ENCODE data around the gene RBKS. TPM values are rescaled to one million over a fixed set of nuclear protein-coding genes. Genes with fewer than 3 reads are reported as not detected.

Gene RBKS
- total RNA-seq, 2 experiments from 2014 or later: 2.6 to 3.0 TPM

DNA sequence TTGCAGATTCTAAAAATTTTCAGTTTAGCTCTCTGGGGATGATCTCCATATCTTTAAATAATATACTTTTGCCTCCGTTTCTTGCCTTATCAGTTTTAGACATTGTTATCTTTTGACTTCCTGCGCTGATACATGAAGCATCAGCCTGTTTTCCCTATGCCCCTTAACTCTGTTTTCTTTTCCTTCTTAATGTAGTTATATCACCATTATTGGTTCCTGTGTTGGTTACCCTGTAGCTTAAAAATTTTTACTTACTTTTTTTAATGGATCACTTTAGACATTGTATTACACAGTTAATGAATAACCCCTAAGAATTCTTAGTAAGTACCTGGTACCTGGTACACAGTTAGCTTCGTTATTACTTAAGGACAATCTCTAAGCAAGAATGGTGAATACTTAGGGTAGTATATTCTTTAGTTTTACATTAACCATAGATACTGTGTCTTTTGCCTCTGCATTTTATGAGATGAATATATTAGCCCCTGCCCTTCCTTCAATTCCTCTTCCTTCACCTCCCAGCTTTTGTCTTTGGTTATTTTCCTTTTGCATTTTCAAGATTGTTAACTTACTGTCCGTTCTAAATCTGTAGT, 41.3 kb upstream of the RBKS start:
- ChIA-PET POLR2A (no interaction called here), CTCF (interaction anchor here (0.6 kb wide), 1 partner anchor 921 kb away, joined by 3 read pairs; no protein-coding TSS in a partner anchor)
- no peak overlapping the region for H3K27ac Mint-ChIP-seq
- intact Hi-C loops (cut with DNase I, micrococcal nuclease): no loop called here
- peaks cover 15% of the 10 kb centered on the region for H3K36me3 ChIP-seq (ENCODE audit: insufficient read depth, low read length)
- no peak for ATAC-seq (ENCODE audit: poor library complexity)
- peaks cover 7% of the 10 kb centered on the region for H3K4me1 Mint-ChIP-seq (ENCODE audit: low read depth)
- no peak overlapping the region for H3K4me3 ChIP-seq (ENCODE audit: low read length)
- peaks cover 54% of the 10 kb centered on the region for H3K36me3 Mint-ChIP-seq (ENCODE audit: low read depth)
- no peak for DNase-seq
- H3K9me3 Mint-ChIP-seq: no peaks in the 10 kb centered on the region
- no peaks in the 10 kb centered on the region for H3K27me3 ChIP-seq (ENCODE audit: control insufficient read depth in 1 of 2, insufficient read depth in 2 of 2, low read length in 2 of 2)
- TF ChIP-seq, protein P1, sequence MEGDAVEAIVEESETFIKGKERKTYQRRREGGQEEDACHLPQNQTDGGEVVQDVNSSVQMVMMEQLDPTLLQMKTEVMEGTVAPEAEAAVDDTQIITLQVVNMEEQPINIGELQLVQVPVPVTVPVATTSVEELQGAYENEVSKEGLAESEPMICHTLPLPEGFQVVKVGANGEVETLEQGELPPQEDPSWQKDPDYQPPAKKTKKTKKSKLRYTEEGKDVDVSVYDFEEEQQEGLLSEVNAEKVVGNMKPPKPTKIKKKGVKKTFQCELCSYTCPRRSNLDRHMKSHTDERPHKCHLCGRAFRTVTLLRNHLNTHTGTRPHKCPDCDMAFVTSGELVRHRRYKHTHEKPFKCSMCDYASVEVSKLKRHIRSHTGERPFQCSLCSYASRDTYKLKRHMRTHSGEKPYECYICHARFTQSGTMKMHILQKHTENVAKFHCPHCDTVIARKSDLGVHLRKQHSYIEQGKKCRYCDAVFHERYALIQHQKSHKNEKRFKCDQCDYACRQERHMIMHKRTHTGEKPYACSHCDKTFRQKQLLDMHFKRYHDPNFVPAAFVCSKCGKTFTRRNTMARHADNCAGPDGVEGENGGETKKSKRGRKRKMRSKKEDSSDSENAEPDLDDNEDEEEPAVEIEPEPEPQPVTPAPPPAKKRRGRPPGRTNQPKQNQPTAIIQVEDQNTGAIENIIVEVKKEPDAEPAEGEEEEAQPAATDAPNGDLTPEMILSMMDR (IDR thresholded peaks at IDR 0.05): no peak
- H3K4me3 Mint-ChIP-seq: no peak overlapping the region
- no peaks in the 10 kb centered on the region for H3K9me3 ChIP-seq (ENCODE audit: control insufficient read depth in 1 of 2, insufficient read depth in 1 of 2, low read length in 2 of 2)
- no peaks in the 10 kb centered on the region for H3K4me1 ChIP-seq (ENCODE audit: insufficient read depth, low read length)
- H3K27me3 Mint-ChIP-seq: no peaks in the 10 kb centered on the region
- no peak overlapping the region for H3K27ac ChIP-seq (ENCODE audit: low read depth in 1 of 2, low read length in 2 of 2)

DNA sequence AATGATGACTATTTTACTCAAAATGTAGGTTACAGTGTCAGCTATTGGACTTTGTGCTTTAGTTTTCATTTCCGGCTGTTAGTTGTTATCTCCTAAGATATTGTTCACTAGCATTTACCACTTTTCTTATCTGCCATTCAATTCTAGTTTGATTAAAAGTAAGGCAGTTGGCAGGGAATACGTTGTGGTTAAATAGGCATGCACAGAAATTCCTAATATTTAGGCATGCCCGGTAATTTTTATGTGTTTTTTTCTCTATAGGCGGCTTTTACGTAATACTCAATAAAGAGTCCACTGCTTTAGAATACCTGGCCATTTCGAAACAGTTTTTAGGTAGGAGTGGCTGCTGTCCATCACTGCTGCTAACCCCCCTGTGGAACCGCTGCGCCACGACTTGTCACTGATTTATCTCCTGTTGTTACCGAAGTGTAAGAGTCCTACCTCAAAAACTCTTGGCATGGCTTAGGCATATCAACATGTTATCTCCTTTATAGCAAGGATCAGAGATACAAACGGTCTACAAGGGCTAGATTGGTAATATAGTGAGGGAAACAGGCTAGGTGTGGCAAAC, 39.8 kb upstream of the RBKS start:
- Mint-ChIP-seq H3K27ac (no peak overlapping the region), H3K4me3 (no peak overlapping the region), H3K9me3 (no peaks in the 10 kb centered on the region), H3K36me3 (ENCODE audit: low read depth) (peaks cover 65% of the 10 kb centered on the region), H3K4me1 (ENCODE audit: low read depth) (peaks cover 20% of the 10 kb centered on the region), H3K27me3 (no peaks in the 10 kb centered on the region)
- ATAC-seq (ENCODE audit: poor library complexity): no peak
- intact Hi-C loops (cut with DNase I, micrococcal nuclease): no loop called here
- H3K27me3 ChIP-seq (ENCODE audit: control insufficient read depth in 1 of 2, insufficient read depth in 2 of 2, low read length in 2 of 2): no peaks in the 10 kb centered on the region
- TF ChIP-seq, protein P1 (IDR thresholded peaks at IDR 0.05): no peak
- H3K4me1 ChIP-seq (ENCODE audit: insufficient read depth, low read length): no peaks in the 10 kb centered on the region
- H3K4me3 ChIP-seq (ENCODE audit: low read length): no peak overlapping the region
- no peak for DNase-seq
- ChIA-PET POLR2A (no interaction called here), CTCF (no interaction called here)
- H3K9me3 ChIP-seq (ENCODE audit: control insufficient read depth in 1 of 2, insufficient read depth in 1 of 2, low read length in 2 of 2): no peaks in the 10 kb centered on the region
- no peak overlapping the region for H3K27ac ChIP-seq (ENCODE audit: low read depth in 1 of 2, low read length in 2 of 2)
- H3K36me3 ChIP-seq (ENCODE audit: insufficient read depth, low read length): peaks cover 15% of the 10 kb centered on the region

DNA sequence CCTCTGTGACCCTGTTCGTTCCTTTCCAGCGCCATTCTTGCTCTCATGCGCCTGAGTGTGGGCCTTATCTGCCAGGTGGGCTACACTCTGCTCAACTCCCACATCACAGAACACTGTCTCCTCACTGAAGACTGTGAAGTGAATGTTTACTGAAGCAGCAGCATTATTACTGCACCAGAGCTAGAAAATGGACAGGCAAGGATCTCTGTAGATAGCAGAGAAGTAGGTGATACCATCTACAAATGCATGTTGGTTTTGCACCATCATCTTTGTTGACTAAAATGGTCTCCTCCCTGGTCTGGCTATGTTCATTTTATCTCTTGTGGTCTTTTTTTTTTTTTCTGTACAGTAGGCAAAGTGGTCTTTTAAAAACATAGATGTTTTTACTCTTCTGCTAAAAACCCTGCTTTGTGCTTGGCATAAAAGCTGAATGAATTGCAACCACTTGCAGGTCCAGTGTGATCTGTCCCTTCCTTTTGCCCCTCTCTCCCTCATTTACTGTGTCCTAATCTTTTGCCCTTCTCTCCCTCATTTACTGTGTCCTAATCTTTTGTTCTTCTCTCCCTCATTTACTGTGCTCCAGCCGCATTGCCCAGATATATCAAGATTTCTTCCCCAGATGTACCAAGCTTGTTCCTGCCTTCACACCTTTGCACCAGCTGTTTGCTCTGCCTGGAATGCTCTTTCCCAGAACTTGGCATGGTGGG, 35.7 kb upstream of the RBKS start:
- H3K4me1 Mint-ChIP-seq (ENCODE audit: low read depth): peaks cover 28% of the 10 kb centered on the region
- H3K36me3 ChIP-seq (ENCODE audit: insufficient read depth, low read length): peaks cover 14% of the 10 kb centered on the region
- H3K36me3 Mint-ChIP-seq (ENCODE audit: low read depth): peaks cover 44% of the 10 kb centered on the region
- no peak overlapping the region for H3K4me3 Mint-ChIP-seq
- no peaks in the 10 kb centered on the region for H3K27me3 Mint-ChIP-seq
- intact Hi-C loops (cut with DNase I, micrococcal nuclease): no loop called here
- no peaks in the 10 kb centered on the region for H3K9me3 Mint-ChIP-seq
- H3K27ac ChIP-seq (ENCODE audit: low read depth in 1 of 2, low read length in 2 of 2): no peak overlapping the region
- TF ChIP-seq, protein P1 (IDR thresholded peaks at IDR 0.05): no peak
- no peaks in the 10 kb centered on the region for H3K9me3 ChIP-seq (ENCODE audit: control insufficient read depth in 1 of 2, insufficient read depth in 1 of 2, low read length in 2 of 2)
- H3K4me3 ChIP-seq (ENCODE audit: low read length): no peak overlapping the region
- H3K27ac Mint-ChIP-seq: peak overlapping the region; percentile 37
- no peaks in the 10 kb centered on the region for H3K27me3 ChIP-seq (ENCODE audit: control insufficient read depth in 1 of 2, insufficient read depth in 2 of 2, low read length in 2 of 2)
- no peak for DNase-seq
- CTCF ChIA-PET: interaction anchor here (0.7 kb wide), 1 partner anchor 11 kb away, joined by 3 read pairs; no protein-coding TSS in a partner anchor
- no peaks in the 10 kb centered on the region for H3K4me1 ChIP-seq (ENCODE audit: insufficient read depth, low read length)
- no peak for ATAC-seq (ENCODE audit: poor library complexity)
- POLR2A ChIA-PET: no interaction called here

Data from CD4-positive, alpha-beta T cell (primary cell).